Vagina (tissue), 2 donors: Measurements from ENCODE around the gene NCAM2.

ENCODE experiments used
- POLR2A ChIP-seq, 2 donors: fragments of 450-650 bp; IDR thresholded peaks; one replicate each; pipeline ENCODE4 v1.6.1; 2017; ENCODE audit warnings: antibody characterized with exemption in 2 of 2, mild to moderate bottlenecking in 2 of 2, moderate library complexity in 2 of 2
- TF ChIP-seq, protein P1 (sequence below), 3 experiments: fragments of 450-650 bp in 2 of 3; fragments of 200-600 bp in 1 of 3; sonication (generic) in 1 of 3; IDR thresholded peaks; one replicate each; pipeline ENCODE4 v1.5.1; 2017 to 2019; ENCODE audit warnings: antibody characterized with exemption in 3 of 3, mild to moderate bottlenecking in 2 of 3, moderate library complexity in 2 of 3

GRCh38 chr21:21187579-21187978 lies 189.4 kb downstream of the NCAM2 start:
- TF ChIP-seq, protein P1, sequence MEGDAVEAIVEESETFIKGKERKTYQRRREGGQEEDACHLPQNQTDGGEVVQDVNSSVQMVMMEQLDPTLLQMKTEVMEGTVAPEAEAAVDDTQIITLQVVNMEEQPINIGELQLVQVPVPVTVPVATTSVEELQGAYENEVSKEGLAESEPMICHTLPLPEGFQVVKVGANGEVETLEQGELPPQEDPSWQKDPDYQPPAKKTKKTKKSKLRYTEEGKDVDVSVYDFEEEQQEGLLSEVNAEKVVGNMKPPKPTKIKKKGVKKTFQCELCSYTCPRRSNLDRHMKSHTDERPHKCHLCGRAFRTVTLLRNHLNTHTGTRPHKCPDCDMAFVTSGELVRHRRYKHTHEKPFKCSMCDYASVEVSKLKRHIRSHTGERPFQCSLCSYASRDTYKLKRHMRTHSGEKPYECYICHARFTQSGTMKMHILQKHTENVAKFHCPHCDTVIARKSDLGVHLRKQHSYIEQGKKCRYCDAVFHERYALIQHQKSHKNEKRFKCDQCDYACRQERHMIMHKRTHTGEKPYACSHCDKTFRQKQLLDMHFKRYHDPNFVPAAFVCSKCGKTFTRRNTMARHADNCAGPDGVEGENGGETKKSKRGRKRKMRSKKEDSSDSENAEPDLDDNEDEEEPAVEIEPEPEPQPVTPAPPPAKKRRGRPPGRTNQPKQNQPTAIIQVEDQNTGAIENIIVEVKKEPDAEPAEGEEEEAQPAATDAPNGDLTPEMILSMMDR (IDR thresholded peaks at IDR 0.05) = no peak
- TF ChIP-seq POLR2A (IDR thresholded peaks at IDR 0.05) = no peak
